ENCODE measurements around the gene RAP1GAP. TPM values are rescaled to one million over a fixed set of nuclear protein-coding genes. Genes with fewer than 3 reads are reported as not detected.

RAP1GAP gene
- total RNA-seq, 1 experiment from 2014 or later, result 7.2 TPM

DNA sequence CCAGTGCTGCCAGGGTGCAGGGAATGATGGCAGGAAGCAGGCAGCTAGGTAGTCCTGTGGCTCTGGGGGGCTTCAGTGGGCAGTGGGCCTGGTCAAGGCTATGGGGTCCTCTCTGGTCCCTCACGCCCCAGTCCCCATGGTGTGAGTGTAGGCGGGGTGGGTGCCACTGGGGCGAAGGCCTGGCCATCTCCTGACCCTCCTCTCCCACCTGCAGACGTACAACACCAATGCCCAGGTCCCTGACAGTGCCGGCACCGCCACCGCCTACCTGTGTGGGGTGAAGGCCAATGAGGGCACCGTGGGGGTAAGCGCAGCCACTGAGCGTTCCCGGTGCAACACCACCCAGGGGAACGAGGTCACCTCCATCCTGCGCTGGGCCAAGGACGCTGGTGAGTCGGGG, 106.3 kb downstream of the RAP1GAP start:
- H3K9me3 Mint-ChIP-seq (ENCODE audit: unreplicated experiment), result no peaks in the 10 kb centered on the region
- H3K4me1 Mint-ChIP-seq (ENCODE audit: low read depth, unreplicated experiment), result no peaks in the 10 kb centered on the region
- ChIA-PET CTCF (no interaction called here), POLR2A (no interaction called here)
- no peak overlapping the region for H3K4me3 ChIP-seq (ENCODE audit: low read depth, low read length)
- H3K36me3 Mint-ChIP-seq (ENCODE audit: insufficient read depth, unreplicated experiment), result no peaks in the 10 kb centered on the region
- no peaks in the 10 kb centered on the region for H3K4me1 ChIP-seq
- DNase-seq, result no peak
- BruUV-seq (replicated peaks), result no TSS peak
- H3K27me3 ChIP-seq (replicated peaks; ENCODE audit: control insufficient read depth, insufficient read depth, low read length), result no peaks in the 10 kb centered on the region
- H3K27me3 Mint-ChIP-seq (ENCODE audit: insufficient read depth, unreplicated experiment), result no peaks in the 10 kb centered on the region
- H3K4me3 Mint-ChIP-seq (ENCODE audit: unreplicated experiment), result no peak overlapping the region
- intact Hi-C loops (cut with micrococcal nuclease; ENCODE audit: unreplicated experiment), result no loop called here
- H3K36me3 ChIP-seq (ENCODE audit: control insufficient read depth, insufficient read depth, low read length), result no peaks in the 10 kb centered on the region
- no peak for TF ChIP-seq CTCF (IDR thresholded peaks at IDR 0.05; ENCODE audit: insufficient read depth in 1 of 2, low read depth in 1 of 2, low read length in 1 of 2, severe bottlenecking in 1 of 2, unreplicated experiment in 1 of 2)
- no peak overlapping the region for H3K27ac Mint-ChIP-seq (ENCODE audit: unreplicated experiment)
- H3K9me3 ChIP-seq, result no peaks in the 10 kb centered on the region

GRCh38 chr1:21560916-21561638, 108.1 kb downstream of the RAP1GAP start:
- Histone ChIP-seq H3K4me3 (ENCODE audit: low read depth, low read length) (no peak overlapping the region), H3K36me3 (ENCODE audit: control insufficient read depth, insufficient read depth, low read length) (no peaks in the 10 kb centered on the region), H3K4me1 (no peaks in the 10 kb centered on the region), H3K9me3 (no peaks in the 10 kb centered on the region), H3K27me3 (replicated peaks; ENCODE audit: control insufficient read depth, insufficient read depth, low read length) (no peaks in the 10 kb centered on the region)
- no peak overlapping the region for H3K4me3 Mint-ChIP-seq (ENCODE audit: unreplicated experiment)
- peaks cover 5% of the 10 kb centered on the region for H3K27me3 Mint-ChIP-seq (ENCODE audit: insufficient read depth, unreplicated experiment)
- ChIA-PET POLR2A (no interaction called here), CTCF (no interaction called here)
- BruUV-seq (replicated peaks), result no TSS peak
- no peak for DNase-seq
- no peaks in the 10 kb centered on the region for H3K4me1 Mint-ChIP-seq (ENCODE audit: low read depth, unreplicated experiment)
- no peak overlapping the region for H3K27ac Mint-ChIP-seq (ENCODE audit: unreplicated experiment)
- intact Hi-C loops (cut with micrococcal nuclease; ENCODE audit: unreplicated experiment), result no loop called here
- TF ChIP-seq CTCF (IDR thresholded peaks at IDR 0.05; ENCODE audit: insufficient read depth in 1 of 2, low read depth in 1 of 2, low read length in 1 of 2, severe bottlenecking in 1 of 2, unreplicated experiment in 1 of 2), result no peak
- no peaks in the 10 kb centered on the region for H3K9me3 Mint-ChIP-seq (ENCODE audit: unreplicated experiment)
- H3K36me3 Mint-ChIP-seq (ENCODE audit: insufficient read depth, unreplicated experiment), result no peaks in the 10 kb centered on the region

DNA sequence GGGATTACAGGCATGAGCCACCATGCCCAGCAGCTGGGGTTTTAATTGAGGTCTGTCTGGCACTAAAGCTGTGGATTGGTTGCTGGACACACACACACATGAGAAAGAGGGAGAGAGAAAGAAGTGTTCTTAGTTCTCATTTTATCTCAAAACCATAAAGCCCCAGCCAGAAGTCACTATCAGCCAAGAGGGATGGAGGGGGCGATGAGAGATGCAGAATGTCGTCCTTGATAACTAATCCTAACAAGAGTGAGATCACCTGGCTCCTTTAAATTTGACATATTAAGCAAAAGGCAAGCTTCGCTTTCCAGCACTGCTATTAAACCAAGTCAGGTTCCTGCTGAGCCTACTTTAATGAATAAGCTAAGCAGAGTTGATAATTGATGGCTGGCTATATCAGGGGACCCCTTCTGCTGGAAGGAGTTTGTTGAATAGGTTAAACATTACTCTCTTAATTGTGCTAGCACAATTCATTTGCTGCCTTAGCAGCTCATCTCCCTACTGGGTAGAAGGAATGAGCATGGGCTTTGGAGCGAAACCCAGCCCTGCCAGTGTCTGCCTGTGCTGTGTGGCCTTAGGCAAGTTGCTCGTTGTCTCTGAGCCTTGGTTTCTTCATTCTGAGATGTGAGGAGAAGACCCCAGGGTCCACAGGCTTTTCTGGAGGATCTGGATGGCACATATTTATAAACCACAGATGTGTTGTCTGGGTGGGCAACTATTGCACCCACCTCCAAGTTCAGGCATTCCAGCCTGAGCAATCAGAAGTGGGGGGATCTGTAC, 109.2 kb downstream of the RAP1GAP start:
- no TSS peak for BruUV-seq (replicated peaks)
- no peak overlapping the region for H3K4me3 Mint-ChIP-seq (ENCODE audit: unreplicated experiment)
- H3K9me3 ChIP-seq, result no peaks in the 10 kb centered on the region
- no peaks in the 10 kb centered on the region for H3K36me3 Mint-ChIP-seq (ENCODE audit: insufficient read depth, unreplicated experiment)
- no peaks in the 10 kb centered on the region for H3K4me1 ChIP-seq
- no peaks in the 10 kb centered on the region for H3K4me1 Mint-ChIP-seq (ENCODE audit: low read depth, unreplicated experiment)
- intact Hi-C loops (cut with micrococcal nuclease; ENCODE audit: unreplicated experiment), result no loop called here
- H3K9me3 Mint-ChIP-seq (ENCODE audit: unreplicated experiment), result no peaks in the 10 kb centered on the region
- DNase-seq, result no peak
- no peaks in the 10 kb centered on the region for H3K27me3 ChIP-seq (replicated peaks; ENCODE audit: control insufficient read depth, insufficient read depth, low read length)
- H3K36me3 ChIP-seq (ENCODE audit: control insufficient read depth, insufficient read depth, low read length), result no peaks in the 10 kb centered on the region
- no peak for TF ChIP-seq CTCF (IDR thresholded peaks at IDR 0.05; ENCODE audit: insufficient read depth in 1 of 2, low read depth in 1 of 2, low read length in 1 of 2, severe bottlenecking in 1 of 2, unreplicated experiment in 1 of 2)
- no peak overlapping the region for H3K27ac Mint-ChIP-seq (ENCODE audit: unreplicated experiment)
- peaks cover 5% of the 10 kb centered on the region for H3K27me3 Mint-ChIP-seq (ENCODE audit: insufficient read depth, unreplicated experiment)
- CTCF ChIA-PET, result no interaction called here
- POLR2A ChIA-PET, result no interaction called here
- H3K4me3 ChIP-seq (ENCODE audit: low read depth, low read length), result no peak overlapping the region
